Stimulated activated CD4-positive, alpha-beta T cell treated with anti-CD3 and anti-CD28 coated beads, Interleukin-2, amount 100 ng/mL, for 4 hours (primary cell): ENCODE data around the gene ACCSL.

Experiments
- DNase-seq: peaks from one replicate; pipeline ENCODE4 v3.0.0-alpha.2; 2020; ENCODE audit warnings: low read depth

ACCSL gene

GRCh38 chr11:44047931-44048431 lies at the start of gene ACCSL:
ACCSL (plus strand) TSS chr11:44047981; CDS start chr11:44048037, 56 bp downstream.
- DNase-seq = no peak

- no peak for DNase-seq
Observed at GRCh38 chr11:43998308-43998707, 49.5 kb upstream of the ACCSL start.

GRCh38 chr11:44000731-44001130 lies 47.0 kb upstream of the ACCSL start:
- no peak for DNase-seq

- no peak for DNase-seq
Observed at GRCh38 chr11:44002191-44003093, 45.3 kb upstream of the ACCSL start.

GRCh38 chr11:44003736-44004451 lies 43.9 kb upstream of the ACCSL start:
- DNase-seq = no peak

- no peak for DNase-seq
Observed at GRCh38 chr11:44004452-44005062, 43.2 kb upstream of the ACCSL start.

GRCh38 chr11:44005063-44005701 lies 42.6 kb upstream of the ACCSL start:
- DNase-seq = no peak

- DNase-seq = no peak
Observed at GRCh38 chr11:44005956-44006355, 41.8 kb upstream of the ACCSL start.

GRCh38 chr11:44006917-44007361 lies 40.8 kb upstream of the ACCSL start:
- DNase-seq = no peak

- DNase-seq = no peak
Observed at GRCh38 chr11:44007481-44008087, 40.2 kb upstream of the ACCSL start.

GRCh38 chr11:44008088-44008501 lies 39.7 kb upstream of the ACCSL start:
- DNase-seq = no peak

- no peak for DNase-seq
Observed at GRCh38 chr11:44008698-44009097, 39.1 kb upstream of the ACCSL start.

GRCh38 chr11:44010789-44011251 lies 37.0 kb upstream of the ACCSL start:
- DNase-seq = no peak

GRCh38 chr11:44011797-44012196 lies 36.0 kb upstream of the ACCSL start:
- no peak for DNase-seq

GRCh38 chr11:44014968-44015623 lies 32.7 kb upstream of the ACCSL start:
- no peak for DNase-seq

- DNase-seq = no peak
Observed at GRCh38 chr11:44015624-44016007, 32.2 kb upstream of the ACCSL start.

GRCh38 chr11:44016131-44016530 lies 31.6 kb upstream of the ACCSL start:
- DNase-seq = no peak

GRCh38 chr11:44016546-44017442 lies 31.0 kb upstream of the ACCSL start:
- DNase-seq = no peak

- no peak for DNase-seq
Observed at GRCh38 chr11:44017443-44018126, 30.2 kb upstream of the ACCSL start.
